T-helper 17 cell (primary cell): ENCODE results near the gene LEFTY2. TPM values are rescaled to one million over a fixed set of nuclear protein-coding genes. Genes with fewer than 3 reads are reported as not detected.

Experiments
- ATAC-seq: fragments of 150-1000 bp; cut with Tn5 transposase; 2 replicates; pipeline ENCODE4 v1.10.0; 2021; ENCODE audit warnings: mild to moderate bottlenecking, moderate library complexity
- DNase-seq, 3 donors: peaks; one replicate each; pipeline versions ENCODE4 v3.0.0 to v3.0.0-alpha.2; 2020 to 2021
- H3K9me3 ChIP-seq: one replicate; pipeline ENCODE4 v1.7.0; 2013; ENCODE audit warnings: low read length, mild to moderate bottlenecking; ENCODE audit not compliant: control insufficient read depth, poor library complexity, severe bottlenecking
- H3K27ac Mint-ChIP-seq: one replicate; pipeline ENCODE4 v1.8.0; 2022; ENCODE audit warnings: mild to moderate bottlenecking, moderate library complexity, mixed read lengths
- H3K27me3 Mint-ChIP-seq: one replicate; pipeline ENCODE4 v1.8.0; 2022; ENCODE audit warnings: mixed read lengths
- H3K36me3 Mint-ChIP-seq: one replicate; pipeline ENCODE4 v1.8.0; 2022; ENCODE audit warnings: low read depth, mixed read lengths
- H3K4me1 Mint-ChIP-seq: one replicate; pipeline ENCODE4 v1.8.0; 2022; ENCODE audit warnings: mild to moderate bottlenecking, mixed read lengths
- H3K4me3 Mint-ChIP-seq: one replicate; pipeline ENCODE4 v1.8.0; 2022; ENCODE audit warnings: mild to moderate bottlenecking, moderate library complexity, mixed read lengths
- total RNA-seq, 4 donors: library from RNA in 2 of 4; stranded (reverse) in 2 of 4; gene quantifications; one replicate each; pipeline ENCODE4 v1.2.3 and lab custom pipeline; 2022 to 2026

LEFTY2 gene
- total RNA-seq, 2 donors from 2014 or later, result not detected

DNA sequence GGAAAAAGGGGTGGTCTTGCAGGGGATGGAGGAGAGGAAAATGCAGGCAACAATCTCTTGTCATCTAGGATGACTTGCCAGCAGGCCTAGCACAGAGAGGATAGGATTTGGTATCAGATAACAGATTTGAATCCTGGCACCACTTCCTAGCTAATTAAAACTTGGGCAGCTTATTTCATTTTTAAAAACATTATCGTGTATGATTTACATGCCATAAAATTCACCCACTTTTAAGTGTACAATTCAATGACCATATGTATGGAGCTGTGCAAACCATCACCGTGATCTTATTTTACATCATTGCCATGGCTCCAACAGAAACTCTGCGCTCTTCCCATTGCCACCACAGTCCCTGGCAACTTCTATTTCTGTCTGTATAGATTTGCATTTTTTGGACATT, 23.9 kb downstream of the LEFTY2 start:
- H3K4me3 Mint-ChIP-seq, result no peak overlapping the region
- no peaks in the 10 kb centered on the region for H3K27me3 Mint-ChIP-seq
- DNase-seq (no peak), ATAC-seq (no peak)
- H3K9me3 ChIP-seq, result no peaks in the 10 kb centered on the region
- H3K4me1 Mint-ChIP-seq, result peaks cover 7% of the 10 kb centered on the region
- no peak overlapping the region for H3K27ac Mint-ChIP-seq
- peaks cover 3% of the 10 kb centered on the region for H3K36me3 Mint-ChIP-seq

DNA sequence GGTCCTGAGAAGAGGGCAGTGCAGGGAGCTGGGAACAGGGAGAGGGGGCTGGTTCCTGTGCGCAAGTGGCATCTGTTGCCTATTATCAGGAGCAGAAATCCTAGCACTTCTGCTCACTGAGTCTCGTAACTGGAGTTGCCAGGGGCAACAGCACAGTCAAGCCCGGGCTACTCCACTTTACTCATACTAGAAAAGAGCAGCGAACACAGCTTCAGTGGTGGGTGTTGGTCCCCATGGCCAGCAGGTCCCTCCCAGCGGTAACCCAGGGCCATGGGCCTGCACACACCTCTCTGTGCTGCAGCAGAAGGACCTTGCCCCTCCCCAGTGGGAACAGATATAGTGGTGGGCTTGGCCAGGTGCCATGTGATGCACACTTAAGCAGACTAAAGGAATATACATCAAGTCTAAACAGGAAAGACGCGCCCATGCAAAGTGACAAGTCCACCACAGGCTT, 25.5 kb downstream of the LEFTY2 start:
- Mint-ChIP-seq H3K27me3 (no peaks in the 10 kb centered on the region), H3K4me1 (peaks cover 9% of the 10 kb centered on the region), H3K4me3 (no peak overlapping the region), H3K36me3 (peaks cover 3% of the 10 kb centered on the region), H3K27ac (no peak overlapping the region)
- no peaks in the 10 kb centered on the region for H3K9me3 ChIP-seq
- no peak for ATAC-seq
- no peak for DNase-seq

DNA sequence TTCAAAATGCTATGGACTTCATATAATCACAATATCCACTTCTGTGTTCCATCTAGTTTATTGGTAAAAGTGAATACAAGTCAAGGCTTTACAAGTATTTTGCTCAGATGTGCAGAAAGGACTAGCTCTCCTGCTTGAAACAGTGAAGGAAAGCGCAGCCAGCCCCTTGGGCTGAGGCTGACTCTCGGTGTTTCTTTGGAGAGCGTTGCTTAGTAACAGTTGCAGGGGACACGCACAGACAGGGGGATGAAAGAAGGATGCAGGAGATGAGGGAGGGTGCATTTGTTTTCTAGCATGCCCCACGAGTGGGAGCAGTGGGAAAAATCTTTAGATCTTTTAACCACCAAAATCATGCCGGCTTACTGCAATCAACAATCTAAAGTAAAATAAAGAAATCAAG, 26.1 kb downstream of the LEFTY2 start:
- Mint-ChIP-seq H3K4me1 (peaks cover 14% of the 10 kb centered on the region), H3K4me3 (no peak overlapping the region), H3K36me3 (peaks cover 3% of the 10 kb centered on the region), H3K27me3 (no peaks in the 10 kb centered on the region), H3K27ac (no peak overlapping the region)
- no peaks in the 10 kb centered on the region for H3K9me3 ChIP-seq
- DNase-seq, result no peak
- ATAC-seq, result no peak

DNA sequence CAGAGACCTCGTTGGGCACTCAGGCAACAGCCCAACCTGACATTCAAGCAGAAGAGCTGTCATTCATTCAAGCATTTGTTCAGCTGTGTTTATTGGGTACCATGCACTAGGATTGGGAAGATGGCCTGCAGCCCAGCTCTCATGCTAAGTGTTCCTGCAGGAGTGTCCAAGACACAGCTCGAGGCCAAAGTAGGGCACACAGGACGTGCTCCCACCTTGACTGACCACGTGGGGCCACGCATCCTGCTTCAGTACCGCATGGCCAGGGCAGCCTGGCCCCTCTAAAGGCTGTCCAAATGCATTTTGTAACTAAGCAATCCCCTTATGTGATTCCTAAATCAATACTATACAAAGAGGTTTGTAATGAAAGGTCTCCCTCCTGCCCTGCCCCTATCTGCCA, 26.6 kb downstream of the LEFTY2 start:
- no peak for ATAC-seq
- Mint-ChIP-seq H3K27ac (no peak overlapping the region), H3K36me3 (peaks cover 3% of the 10 kb centered on the region), H3K27me3 (no peaks in the 10 kb centered on the region), H3K4me3 (no peak overlapping the region), H3K4me1 (peaks cover 16% of the 10 kb centered on the region)
- DNase-seq, result no peak
- no peaks in the 10 kb centered on the region for H3K9me3 ChIP-seq

DNA sequence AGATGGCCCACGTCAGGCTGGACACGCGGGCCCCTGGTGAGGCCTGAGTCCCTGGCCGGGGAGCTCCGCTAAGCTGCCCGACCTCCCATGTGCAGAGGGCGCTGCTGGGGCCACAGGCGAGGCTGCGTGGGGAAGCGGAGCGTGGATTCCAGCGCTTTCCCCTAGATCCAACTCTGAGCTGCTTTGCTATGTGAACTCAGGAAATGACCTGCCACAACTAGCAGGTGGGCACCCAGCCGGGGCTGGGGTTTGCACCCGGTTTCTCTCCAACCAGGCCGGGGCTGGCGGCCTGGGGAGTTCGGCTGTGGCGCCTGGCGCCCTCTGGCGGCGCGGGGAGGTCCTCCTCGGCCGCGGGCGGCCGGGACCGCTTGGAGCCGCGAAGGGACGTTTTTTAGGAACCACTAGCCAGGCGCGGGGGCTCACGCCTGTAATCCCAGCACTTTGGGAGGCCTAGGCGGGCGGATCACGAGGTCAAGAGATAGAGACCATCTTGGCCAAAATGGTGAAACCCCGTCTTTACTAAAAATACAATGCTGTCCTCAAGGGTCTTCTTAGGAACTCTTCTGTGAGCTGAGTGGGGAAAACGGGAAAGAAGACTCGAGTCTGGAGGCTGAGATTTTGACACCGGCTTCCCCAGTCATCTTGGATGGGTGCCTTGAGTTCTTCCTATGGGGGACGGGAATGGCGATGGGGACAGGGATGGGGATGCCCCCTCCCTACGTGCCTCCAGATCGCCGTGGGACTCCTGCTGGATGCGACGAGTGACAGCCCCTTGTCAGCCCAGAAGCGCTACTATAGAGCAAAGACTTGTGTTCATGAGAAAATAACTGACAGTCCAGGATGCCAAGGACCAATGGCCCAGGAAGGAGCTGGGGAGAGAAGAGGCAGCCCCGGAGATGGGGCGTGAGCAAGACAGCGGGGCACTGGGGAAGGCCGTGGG, 29.6 kb downstream of the LEFTY2 start:
- Mint-ChIP-seq H3K36me3 (peaks cover 3% of the 10 kb centered on the region), H3K4me1 (peaks cover 18% of the 10 kb centered on the region), H3K27ac (peak overlapping the region; percentile 76), H3K27me3 (no peaks in the 10 kb centered on the region), H3K4me3 (peak overlapping the region; percentile 9)
- ATAC-seq (peak; percentile 89), DNase-seq (peak; percentile 64 to 77 (median 76))
- H3K9me3 ChIP-seq, result no peaks in the 10 kb centered on the region

DNA sequence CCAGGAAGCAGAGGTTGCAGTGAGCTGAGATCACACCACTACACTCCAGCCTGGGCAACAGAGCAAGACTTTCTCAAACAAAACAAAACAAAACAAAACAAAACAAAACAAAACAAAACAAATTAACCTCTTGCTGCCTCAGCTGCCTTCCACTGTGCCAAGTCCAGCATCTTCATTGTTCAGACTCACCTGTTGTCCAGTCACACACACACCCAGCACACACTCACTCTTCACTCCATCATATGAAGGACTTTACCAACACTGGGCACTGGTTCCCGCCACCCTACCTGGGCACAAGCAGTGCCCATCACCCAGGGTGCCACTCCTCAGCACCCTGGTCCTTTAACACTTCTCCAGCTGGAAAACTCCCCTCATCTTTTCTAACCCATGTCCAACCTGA, 31.5 kb downstream of the LEFTY2 start:
- DNase-seq, result no peak
- Mint-ChIP-seq H3K36me3 (no peaks in the 10 kb centered on the region), H3K27me3 (no peaks in the 10 kb centered on the region), H3K27ac (peak overlapping the region; percentile 76), H3K4me3 (peak overlapping the region; percentile 19), H3K4me1 (peaks cover 25% of the 10 kb centered on the region)
- ATAC-seq, result no peak
- no peaks in the 10 kb centered on the region for H3K9me3 ChIP-seq

DNA sequence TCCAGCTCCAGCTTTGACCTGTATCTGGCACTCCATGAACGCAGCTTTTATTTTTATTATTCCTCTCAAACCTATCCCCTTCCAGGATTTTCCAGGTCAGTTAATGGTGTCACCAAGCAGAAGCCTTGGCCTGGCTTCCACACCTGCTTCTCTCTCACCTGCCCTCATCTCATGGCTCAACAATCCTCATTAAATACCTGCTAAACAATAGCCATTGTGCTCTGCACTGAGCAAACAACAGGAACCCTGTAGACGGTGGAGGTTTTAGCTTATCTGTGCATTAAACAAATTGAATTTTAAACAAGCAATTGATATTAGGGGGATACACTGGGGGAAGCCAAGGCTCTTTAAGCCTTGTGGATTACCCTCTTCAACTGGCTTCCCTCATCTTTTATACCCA, 32.2 kb downstream of the LEFTY2 start:
- H3K36me3 Mint-ChIP-seq, result no peaks in the 10 kb centered on the region
- H3K27ac Mint-ChIP-seq, result no peak overlapping the region
- H3K27me3 Mint-ChIP-seq, result no peaks in the 10 kb centered on the region
- DNase-seq (no peak), ATAC-seq (no peak)
- H3K9me3 ChIP-seq, result no peaks in the 10 kb centered on the region
- peaks cover 25% of the 10 kb centered on the region for H3K4me1 Mint-ChIP-seq
- H3K4me3 Mint-ChIP-seq, result no peak overlapping the region

DNA sequence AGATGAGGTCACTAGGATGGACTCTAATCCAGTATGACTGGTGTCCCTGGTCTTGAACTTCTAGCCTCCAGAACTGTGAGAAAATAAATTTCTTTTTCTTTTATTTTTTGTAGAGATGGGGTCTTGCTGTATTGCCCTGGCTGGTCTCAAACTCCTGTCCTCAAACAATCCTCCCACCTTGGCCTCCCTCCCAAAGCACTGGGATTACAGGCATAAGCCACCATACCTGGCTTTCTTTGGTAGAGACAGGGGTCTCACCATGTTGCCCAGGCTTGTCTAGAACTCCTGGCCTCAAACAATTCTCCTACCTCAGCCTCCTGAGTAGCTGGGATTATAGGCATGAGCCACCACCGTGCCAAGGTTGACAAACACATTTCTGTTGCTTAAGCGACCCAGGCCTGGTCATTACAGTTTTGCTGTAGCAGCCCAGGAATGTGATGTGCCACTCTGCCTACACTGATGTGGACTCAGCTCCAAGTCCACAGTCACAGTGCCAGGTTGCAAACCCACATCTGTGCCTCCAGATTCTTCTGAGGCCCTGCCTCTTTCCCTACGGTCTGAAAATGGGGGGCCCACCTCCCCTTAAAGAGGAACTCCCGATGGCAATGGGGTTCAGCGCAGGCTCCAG, 32.9 kb downstream of the LEFTY2 start:
- no peaks in the 10 kb centered on the region for H3K9me3 ChIP-seq
- ATAC-seq (no peak), DNase-seq (no peak)
- H3K4me3 Mint-ChIP-seq, result no peak overlapping the region
- no peaks in the 10 kb centered on the region for H3K36me3 Mint-ChIP-seq
- peak overlapping the region; percentile 87 for H3K27ac Mint-ChIP-seq
- peaks cover 25% of the 10 kb centered on the region for H3K4me1 Mint-ChIP-seq
- H3K27me3 Mint-ChIP-seq, result no peaks in the 10 kb centered on the region

DNA sequence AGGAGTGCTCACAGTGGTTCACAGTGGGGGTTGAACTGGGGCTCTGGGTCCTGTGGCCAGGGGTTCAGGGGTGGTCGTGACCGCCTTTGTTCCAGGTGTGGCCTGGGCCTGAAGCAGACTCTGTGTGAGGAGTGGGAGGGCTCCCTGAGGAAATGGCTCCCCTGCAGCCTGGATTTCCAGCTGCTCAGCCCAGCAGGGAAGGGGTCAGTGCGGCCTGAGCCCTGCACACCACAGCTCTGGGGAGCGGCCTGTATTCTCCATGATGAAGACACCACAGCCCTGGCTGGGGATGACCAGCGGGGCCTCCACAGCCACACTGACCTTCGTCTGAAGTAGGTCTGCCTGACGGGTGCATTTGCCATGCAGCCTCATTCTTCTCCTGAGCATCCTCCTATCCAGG, 33.7 kb downstream of the LEFTY2 start:
- H3K9me3 ChIP-seq, result no peaks in the 10 kb centered on the region
- H3K27me3 Mint-ChIP-seq, result no peaks in the 10 kb centered on the region
- no peaks in the 10 kb centered on the region for H3K36me3 Mint-ChIP-seq
- H3K27ac Mint-ChIP-seq, result peak overlapping the region; percentile 87
- ATAC-seq, result no peak
- no peak for DNase-seq
- peaks cover 23% of the 10 kb centered on the region for H3K4me1 Mint-ChIP-seq
- no peak overlapping the region for H3K4me3 Mint-ChIP-seq

DNA sequence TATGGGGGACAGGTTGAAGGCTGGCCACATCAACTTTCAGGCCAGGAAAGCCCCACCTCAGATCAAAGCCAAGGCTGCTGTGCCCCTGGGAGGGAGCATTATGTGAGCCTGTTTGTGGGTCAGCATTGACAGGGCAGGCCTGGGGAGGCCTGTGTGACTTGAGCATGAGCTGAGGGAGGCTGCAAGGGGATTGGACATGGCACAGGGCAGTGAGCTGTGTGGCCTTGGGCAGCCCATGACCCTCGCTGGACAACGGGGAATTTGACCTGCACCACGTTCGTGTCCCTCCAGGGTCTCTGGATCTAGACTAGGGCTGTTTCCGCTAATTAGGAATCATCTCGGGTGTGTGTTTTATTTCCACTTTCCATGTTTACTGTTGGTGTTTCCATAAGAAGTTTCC, 34.6 kb downstream of the LEFTY2 start:
- Mint-ChIP-seq H3K27me3 (no peaks in the 10 kb centered on the region), H3K4me1 (peaks cover 21% of the 10 kb centered on the region), H3K36me3 (no peaks in the 10 kb centered on the region), H3K4me3 (no peak overlapping the region), H3K27ac (no peak overlapping the region)
- DNase-seq (no peak), ATAC-seq (no peak)
- no peaks in the 10 kb centered on the region for H3K9me3 ChIP-seq

DNA sequence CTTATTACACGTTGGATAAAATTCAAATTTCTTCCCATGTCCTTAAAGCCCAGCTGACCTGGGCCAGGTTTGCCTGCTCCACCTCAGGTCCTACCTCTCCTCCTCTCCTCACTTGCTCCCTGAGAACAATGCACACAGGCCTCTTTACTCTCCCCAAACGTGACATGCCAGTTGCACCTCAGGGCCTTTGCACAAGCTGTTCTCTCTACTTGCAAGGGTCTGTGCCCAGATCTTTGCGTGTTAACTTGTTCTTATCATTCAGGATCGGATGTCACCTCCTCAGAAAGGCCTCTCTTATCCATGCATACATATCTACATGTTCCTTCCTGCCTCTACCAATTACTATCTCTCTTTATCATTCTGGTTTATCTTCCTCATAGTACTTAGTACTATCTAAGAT, 37.4 kb downstream of the LEFTY2 start:
- Mint-ChIP-seq H3K4me1 (peaks cover 21% of the 10 kb centered on the region), H3K27me3 (no peaks in the 10 kb centered on the region), H3K36me3 (no peaks in the 10 kb centered on the region), H3K4me3 (no peak overlapping the region), H3K27ac (no peak overlapping the region)
- no peak for ATAC-seq
- H3K9me3 ChIP-seq, result no peaks in the 10 kb centered on the region
- no peak for DNase-seq

DNA sequence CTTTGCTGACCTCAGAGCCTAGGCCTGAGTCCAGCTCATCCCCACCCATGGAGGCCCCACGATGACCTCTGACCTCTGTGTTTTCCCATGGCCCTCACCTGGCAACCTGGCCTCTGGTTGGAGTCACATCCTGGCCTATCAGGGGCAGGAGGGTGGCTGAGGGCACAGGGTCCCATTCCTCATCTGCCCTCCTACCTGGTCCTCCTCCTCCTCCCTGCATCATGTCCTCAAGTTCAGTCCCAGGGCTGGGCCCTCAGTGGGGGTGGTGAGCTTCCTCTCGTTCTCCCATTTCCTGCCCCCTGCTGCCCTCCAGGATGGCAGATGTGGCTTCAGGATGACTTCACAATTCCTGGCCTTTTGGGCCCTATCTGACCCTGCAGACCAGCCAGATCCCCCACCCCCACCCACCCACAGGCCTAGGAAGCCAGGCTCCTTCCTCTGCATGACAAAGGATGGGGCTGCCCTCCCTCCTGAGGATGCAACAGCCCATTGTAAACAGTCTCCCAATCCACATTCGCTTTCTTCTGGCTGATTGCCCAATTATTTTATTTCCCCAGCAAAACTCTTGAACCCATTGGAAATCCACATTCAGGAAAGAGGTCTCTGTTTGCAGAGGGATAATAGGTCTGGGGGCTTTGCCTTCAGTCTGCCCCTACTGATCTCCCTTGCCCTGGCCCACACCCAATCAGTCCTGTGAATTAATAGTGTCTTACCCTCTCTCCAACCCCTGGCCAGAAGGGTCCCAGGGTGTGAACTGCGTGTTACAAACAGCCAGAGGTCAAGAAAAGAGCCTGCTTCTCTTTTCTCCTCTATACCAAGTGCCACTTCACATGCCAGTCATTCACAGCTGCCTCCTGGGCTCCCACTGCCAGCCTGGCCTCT, 41.7 kb downstream of the LEFTY2 start:
- Mint-ChIP-seq H3K27ac (peak overlapping the region; percentile 98), H3K27me3 (no peaks in the 10 kb centered on the region), H3K36me3 (no peaks in the 10 kb centered on the region), H3K4me3 (peak overlapping the region; percentile 15), H3K4me1 (peaks cover 32% of the 10 kb centered on the region)
- no peaks in the 10 kb centered on the region for H3K9me3 ChIP-seq
- no peak for ATAC-seq
- DNase-seq, result no peak
